Neural cell (in vitro differentiated cells): Measurements from ENCODE around the gene DNAJC18. TPM values are rescaled to one million over a fixed set of nuclear protein-coding genes. Genes with fewer than 3 reads are reported as not detected.

Source experiments
- H2AFZ ChIP-seq: fragments of 200-600, 300-800 bp; sonication (generic), shearing (Covaris generic); 2 replicates; pipeline ENCODE4 v1.6.0; 2014; ENCODE audit warnings: low read depth, mild to moderate bottlenecking, antibody characterized with exemption, low read length, moderate library complexity
- H3F3A ChIP-seq: fragments of 200-600 bp; shearing (Covaris generic); 2 replicates; pipeline ENCODE4 v1.6.1; 2016; ENCODE audit warnings: mild to moderate bottlenecking, moderate library complexity, mixed read lengths, antibody characterized with exemption, low read length; ENCODE audit not compliant: insufficient read depth, poor library complexity, severe bottlenecking
- H3K27ac ChIP-seq: fragments of 200-600, 300-800 bp; sonication (generic), shearing (Covaris generic); 2 replicates; pipeline ENCODE4 v1.5.1; 2014; ENCODE audit warnings: mild to moderate bottlenecking, low read length, moderate library complexity
- H3K27me3 ChIP-seq: fragments of 300-800, 200-600 bp; sonication (generic), shearing (Covaris generic); 2 replicates; pipeline ENCODE4 v1.6.0; 2014; ENCODE audit warnings: mild to moderate bottlenecking, low read depth, low read length, moderate library complexity; ENCODE audit not compliant: insufficient read depth
- H3K36me3 ChIP-seq: fragments of 300-800, 200-600 bp; sonication (generic), shearing (Covaris generic); 2 replicates; pipeline ENCODE4 v1.5.1; 2014; ENCODE audit warnings: mild to moderate bottlenecking, antibody characterized with exemption, low read length, moderate library complexity; ENCODE audit not compliant: insufficient read depth
- H3K4me2 ChIP-seq: fragments of 300-800, 200-600 bp; sonication (generic), shearing (Covaris generic); 2 replicates; pipeline ENCODE4 v1.6.0; 2014; ENCODE audit warnings: mild to moderate bottlenecking, low read length
- H3K4me3 ChIP-seq: fragments of 300-800, 200-600 bp; sonication (generic), shearing (Covaris generic); 2 replicates; pipeline ENCODE4 v1.5.1; 2014; ENCODE audit warnings: mild to moderate bottlenecking, low read length, moderate library complexity
- H3K79me2 ChIP-seq: fragments of 200-600 bp; shearing (Covaris generic); replicated peaks from 2 replicates; pipeline ENCODE4 v1.6.0; 2014; ENCODE audit warnings: mild to moderate bottlenecking, low read length, moderate library complexity; ENCODE audit not compliant: insufficient read depth
- H3K9ac ChIP-seq: fragments of 300-800, 200-600 bp; sonication (generic), shearing (Covaris generic); 2 replicates; pipeline ENCODE4 v1.6.1; 2016; ENCODE audit warnings: mild to moderate bottlenecking, low read length, mixed read lengths
- H3K9me2 ChIP-seq: fragments of 200-600 bp; shearing (Covaris generic); 2 replicates; pipeline ENCODE4 v1.6.1; 2016; ENCODE audit warnings: mild to moderate bottlenecking, low read length, mixed read lengths; ENCODE audit not compliant: insufficient read depth
- H3K9me3 ChIP-seq: fragments of 200-600, 300-800 bp; sonication (generic), shearing (Covaris generic); 2 replicates; pipeline ENCODE4 v1.6.1; 2016; ENCODE audit warnings: mild to moderate bottlenecking, mixed run types, low read length, moderate library complexity, mixed read lengths
- H4K20me1 ChIP-seq: fragments of 200-600 bp; shearing (Covaris generic); 2 replicates; pipeline ENCODE4 v1.6.1; 2016; ENCODE audit warnings: mild to moderate bottlenecking, mixed run types; ENCODE audit not compliant: insufficient read depth
- CTCF ChIP-seq: fragments of 450-650 bp; IDR thresholded peaks from 2 replicates; pipeline ENCODE4 v1.5.1; 2014; ENCODE audit warnings: antibody characterized with exemption, mild to moderate bottlenecking, moderate library complexity; ENCODE audit not compliant: poor library complexity, severe bottlenecking
- EP300 ChIP-seq: fragments of 450-650 bp; conservative IDR thresholded peaks from 2 replicates; pipeline ENCODE4 v1.6.1; 2014; ENCODE audit warnings: antibody characterized with exemption, mild to moderate bottlenecking, moderate library complexity; ENCODE audit not compliant: poor library complexity, severe bottlenecking
- EZH2 ChIP-seq: fragments of 200-600, 300-800 bp; shearing (Covaris generic), sonication (generic); IDR thresholded peaks from 2 replicates; pipeline ENCODE4 v1.6.1; 2014; ENCODE audit warnings: antibody characterized with exemption, low read length, borderline replicate concordance, mild to moderate bottlenecking; ENCODE audit not compliant: insufficient read depth, poor library complexity, severe bottlenecking
- MXI1 ChIP-seq: fragments of 450-650 bp; conservative IDR thresholded peaks from 2 replicates; pipeline ENCODE4 v1.6.1; 2014; ENCODE audit warnings: antibody characterized with exemption, mild to moderate bottlenecking; ENCODE audit not compliant: poor library complexity, severe bottlenecking
- POLR2AphosphoS5 ChIP-seq: IDR thresholded peaks from 2 replicates; pipeline ENCODE4 v1.6.1; 2012
- SMC3 ChIP-seq: fragments of 450-650 bp; conservative IDR thresholded peaks from 2 replicates; pipeline ENCODE4 v1.6.1; 2014; ENCODE audit warnings: antibody characterized with exemption, mild to moderate bottlenecking, moderate library complexity; ENCODE audit not compliant: poor library complexity
- TAF1 ChIP-seq: IDR thresholded peaks from 2 replicates; pipeline ENCODE4 v1.6.1; 2012; ENCODE audit warnings: low read depth
- polyA plus RNA-seq: library from polyadenylated mRNA; depleted of rRNA; stranded (reverse); fragments of >200 nt; gene quantifications from 2 replicates; pipeline ENCODE4 v1.2.3, GENCODE V29; 2014
- TF ChIP-seq, protein P1 (sequence below): IDR thresholded peaks from 2 replicates; pipeline ENCODE4 v1.6.1; 2012; ENCODE audit warnings: borderline replicate concordance

The DNAJC18 gene
- polyA plus RNA-seq, 1 donor from 2014 or later, result 44.4 TPM

- no peaks in the 10 kb centered on the region for H3K79me2 ChIP-seq
- H3K4me2 ChIP-seq, result no peak overlapping the region
- no peaks in the 10 kb centered on the region for H3K9me3 ChIP-seq
- H3K4me3 ChIP-seq, result no peak overlapping the region
- no peak overlapping the region for H3K27ac ChIP-seq
- no peak overlapping the region for H2AFZ ChIP-seq
- H3F3A ChIP-seq, result no peaks in the 10 kb centered on the region
- no peak for TF ChIP-seq TAF1
- no peak for TF ChIP-seq EP300
- peak; percentile 22 for TF ChIP-seq CTCF
- no peaks in the 10 kb centered on the region for H3K9me2 ChIP-seq
- no peak overlapping the region for H3K9ac ChIP-seq
- H3K27me3 ChIP-seq, result no peaks in the 10 kb centered on the region
- no peaks in the 10 kb centered on the region for H3K36me3 ChIP-seq
- no peaks in the 10 kb centered on the region for H4K20me1 ChIP-seq
These were observed 36.7 kb downstream of the DNAJC18 start for GRCh38 chr5:139402561-139403158.

GRCh38 chr5:139401546-139401945, 37.8 kb downstream of the DNAJC18 start:
- H3K36me3 ChIP-seq, result no peaks in the 10 kb centered on the region
- no peak overlapping the region for H2AFZ ChIP-seq
- H3K27me3 ChIP-seq, result no peaks in the 10 kb centered on the region
- H4K20me1 ChIP-seq, result no peaks in the 10 kb centered on the region
- H3K27ac ChIP-seq, result no peak overlapping the region
- H3K9me3 ChIP-seq, result no peaks in the 10 kb centered on the region
- no peak overlapping the region for H3K4me2 ChIP-seq
- H3K9ac ChIP-seq, result no peak overlapping the region
- H3F3A ChIP-seq, result no peaks in the 10 kb centered on the region
- H3K79me2 ChIP-seq, result no peaks in the 10 kb centered on the region
- no peaks in the 10 kb centered on the region for H3K9me2 ChIP-seq
- H3K4me3 ChIP-seq, result no peak overlapping the region
- TF ChIP-seq EP300, result no peak
- TF ChIP-seq EZH2, result no peak
- TF ChIP-seq, protein P1, sequence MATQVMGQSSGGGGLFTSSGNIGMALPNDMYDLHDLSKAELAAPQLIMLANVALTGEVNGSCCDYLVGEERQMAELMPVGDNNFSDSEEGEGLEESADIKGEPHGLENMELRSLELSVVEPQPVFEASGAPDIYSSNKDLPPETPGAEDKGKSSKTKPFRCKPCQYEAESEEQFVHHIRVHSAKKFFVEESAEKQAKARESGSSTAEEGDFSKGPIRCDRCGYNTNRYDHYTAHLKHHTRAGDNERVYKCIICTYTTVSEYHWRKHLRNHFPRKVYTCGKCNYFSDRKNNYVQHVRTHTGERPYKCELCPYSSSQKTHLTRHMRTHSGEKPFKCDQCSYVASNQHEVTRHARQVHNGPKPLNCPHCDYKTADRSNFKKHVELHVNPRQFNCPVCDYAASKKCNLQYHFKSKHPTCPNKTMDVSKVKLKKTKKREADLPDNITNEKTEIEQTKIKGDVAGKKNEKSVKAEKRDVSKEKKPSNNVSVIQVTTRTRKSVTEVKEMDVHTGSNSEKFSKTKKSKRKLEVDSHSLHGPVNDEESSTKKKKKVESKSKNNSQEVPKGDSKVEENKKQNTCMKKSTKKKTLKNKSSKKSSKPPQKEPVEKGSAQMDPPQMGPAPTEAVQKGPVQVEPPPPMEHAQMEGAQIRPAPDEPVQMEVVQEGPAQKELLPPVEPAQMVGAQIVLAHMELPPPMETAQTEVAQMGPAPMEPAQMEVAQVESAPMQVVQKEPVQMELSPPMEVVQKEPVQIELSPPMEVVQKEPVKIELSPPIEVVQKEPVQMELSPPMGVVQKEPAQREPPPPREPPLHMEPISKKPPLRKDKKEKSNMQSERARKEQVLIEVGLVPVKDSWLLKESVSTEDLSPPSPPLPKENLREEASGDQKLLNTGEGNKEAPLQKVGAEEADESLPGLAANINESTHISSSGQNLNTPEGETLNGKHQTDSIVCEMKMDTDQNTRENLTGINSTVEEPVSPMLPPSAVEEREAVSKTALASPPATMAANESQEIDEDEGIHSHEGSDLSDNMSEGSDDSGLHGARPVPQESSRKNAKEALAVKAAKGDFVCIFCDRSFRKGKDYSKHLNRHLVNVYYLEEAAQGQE, result no peak
- TF ChIP-seq TAF1, result no peak
- no peak for TF ChIP-seq SMC3
- no peak for TF ChIP-seq POLR2AphosphoS5
- TF ChIP-seq MXI1, result no peak
